Esophagus mucosa (tissue), 1 donor: ENCODE data around the gene MRFAP1L1. TPM values are rescaled to one million over a fixed set of nuclear protein-coding genes. Genes with fewer than 3 reads are reported as not detected.
A peak's percentile ranks its signal among the peaks of the same experiment; 100 is the strongest.
"Not testable (repeated sequence)": the region's sequence is repeated elsewhere in the genome, so short reads cannot be mapped to it uniquely, and the experiment has no call there.

Experiments used
- ATAC-seq: fragments of 200-7000 bp; cut with Tn5 transposase; one replicate; pipeline ENCODE4 v1.9.1; 2020
- total RNA-seq: library from RNA; stranded (reverse); gene quantifications from one replicate; pipeline ENCODE4 v1.2.4, GENCODE V29; 2023
- donor health status: DM: yes; HTN: yes; CAD: no.

The MRFAP1L1 gene
- total RNA-seq, result 28.1 TPM

DNA sequence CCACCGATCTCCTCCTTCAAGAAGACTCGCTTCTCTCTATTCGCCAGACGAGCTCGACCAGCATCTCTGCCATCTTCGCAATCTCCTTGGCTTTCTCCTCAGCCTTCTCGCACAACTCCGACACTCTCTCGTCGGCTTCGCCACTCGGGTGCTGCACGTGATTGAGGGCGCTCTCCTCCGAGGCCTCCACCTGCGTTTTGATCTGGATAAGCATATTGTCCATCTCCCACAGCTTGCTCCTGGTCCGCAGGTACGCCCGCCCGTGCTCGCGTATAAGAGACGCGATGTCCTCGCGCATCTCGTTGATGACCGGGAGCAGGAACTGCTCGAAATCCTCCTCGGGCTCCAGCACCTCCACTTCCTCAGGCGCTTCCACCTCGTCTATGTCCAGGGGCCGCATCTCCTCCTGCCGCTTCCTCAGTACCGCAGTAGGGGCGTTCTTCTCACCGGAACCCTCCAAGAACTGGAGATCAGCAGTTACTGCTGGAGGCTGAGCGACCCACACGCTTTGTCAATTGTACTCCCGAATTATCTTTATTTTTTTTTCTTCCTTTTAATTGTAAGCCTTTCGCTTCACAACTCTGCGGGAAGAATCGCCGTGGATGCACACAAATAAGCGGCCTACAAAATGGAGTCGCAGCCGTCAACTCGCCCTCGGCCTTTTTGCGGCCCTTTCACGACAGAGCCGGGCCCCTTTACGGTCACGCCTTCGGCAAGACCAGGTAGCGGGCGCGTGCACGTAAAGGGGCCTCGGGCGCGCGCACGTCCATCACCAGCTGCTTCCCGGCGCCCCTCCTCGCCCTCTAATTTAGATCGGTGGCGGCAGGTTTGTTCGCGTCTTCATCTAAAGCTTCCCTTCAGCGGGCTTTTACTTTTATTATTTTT is at the start of gene MRFAP1L1:
MRFAP1L1 (minus strand) TSS at position 636 of the 885 bp plus-strand sequence; CDS start at position 400, 236 bp downstream.
- peak; percentile 95 for ATAC-seq

DNA sequence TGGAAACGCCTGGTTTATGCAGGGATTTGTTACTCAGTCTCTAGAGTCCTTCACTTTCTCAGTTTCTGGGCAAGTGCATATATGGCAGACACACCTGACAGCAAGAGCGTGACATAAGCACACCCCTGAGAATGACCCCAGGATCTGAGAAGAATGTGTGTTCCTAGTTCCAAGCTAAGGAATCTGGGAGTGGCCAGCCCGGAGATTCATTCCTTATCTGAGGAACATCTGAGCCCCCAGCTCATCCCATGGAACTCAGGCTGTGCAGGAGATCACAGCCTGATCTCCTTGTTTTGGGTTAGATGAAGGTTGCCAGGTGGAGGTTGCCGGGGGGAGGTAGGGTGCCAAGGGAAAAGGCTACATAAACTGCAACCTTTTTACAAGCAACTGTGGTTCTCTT is 49.1 kb upstream of the MRFAP1L1 start:
- ATAC-seq, result no peak

DNA sequence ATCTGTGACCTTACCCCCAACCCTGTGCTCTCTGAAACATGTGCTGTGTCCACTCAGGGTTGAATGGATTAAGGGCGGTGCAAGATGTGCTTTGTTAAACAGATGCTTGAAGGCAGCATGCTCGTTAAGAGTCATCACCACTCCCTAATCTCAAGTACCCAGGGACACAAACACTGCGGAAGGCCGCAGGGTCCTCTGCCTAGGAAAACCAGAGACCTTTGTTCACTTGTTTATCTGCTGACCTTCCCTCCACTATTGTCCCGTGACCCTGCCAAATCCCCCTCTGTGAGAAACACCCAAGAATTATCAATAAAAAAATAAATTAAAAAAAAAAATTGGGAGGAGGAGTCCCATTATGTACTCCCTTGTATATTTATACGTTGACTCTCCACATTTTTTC is 46.7 kb upstream of the MRFAP1L1 start:
- not testable (repeated sequence) for ATAC-seq

GRCh38 chr4:6755088-6755753 is 45.6 kb upstream of the MRFAP1L1 start:
- no peak for ATAC-seq

- no peak for ATAC-seq
These were observed 44.9 kb upstream of the MRFAP1L1 start for GRCh38 chr4:6754481-6755087.

- peak; percentile 45 for ATAC-seq
These were observed 44.2 kb upstream of the MRFAP1L1 start for GRCh38 chr4:6753891-6754290.

GRCh38 chr4:6753103-6753560 is 43.5 kb upstream of the MRFAP1L1 start:
- peak; percentile 3 for ATAC-seq

- ATAC-seq, result no peak
These were observed 42.8 kb upstream of the MRFAP1L1 start for GRCh38 chr4:6752486-6752829.

DNA sequence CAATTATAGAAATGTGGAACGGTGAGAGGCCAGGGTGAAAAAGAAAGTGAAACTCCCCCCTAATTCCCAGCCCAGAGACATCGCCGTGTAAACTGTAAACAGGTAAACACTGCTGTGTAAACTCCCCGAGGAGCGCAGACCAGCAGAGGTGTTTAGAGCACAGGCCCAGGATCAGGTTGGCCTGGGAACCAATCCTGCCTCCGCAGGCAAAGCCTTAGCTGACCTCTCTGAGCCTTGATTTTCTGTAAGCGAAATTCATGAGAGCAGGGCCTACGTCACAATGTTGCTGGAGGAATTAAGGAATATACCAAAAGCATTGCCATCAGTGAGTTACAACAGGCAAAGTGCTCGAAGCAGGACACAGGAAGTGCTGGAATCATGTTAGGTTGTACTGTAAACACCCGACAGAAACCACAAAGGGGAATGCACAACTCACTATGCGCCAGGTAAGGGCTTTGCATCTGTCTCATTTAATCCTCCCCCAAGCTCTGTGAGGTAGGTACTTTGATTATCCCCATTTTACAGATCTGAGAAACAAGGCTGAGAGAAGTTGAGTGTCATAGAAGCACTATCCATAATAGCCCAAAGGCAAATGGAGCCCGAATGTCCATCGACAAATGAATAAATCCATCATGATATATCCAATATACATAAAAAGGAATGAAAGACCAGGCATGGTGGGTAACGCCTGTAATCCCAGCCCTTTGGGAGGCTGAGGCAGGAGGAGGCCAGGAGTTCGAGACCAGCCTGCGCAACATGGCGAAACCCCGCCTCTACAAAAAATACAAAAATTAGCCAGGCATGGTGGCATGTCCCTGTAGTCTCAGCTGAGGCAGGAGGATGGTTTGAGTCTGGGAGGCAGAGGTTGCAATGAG is 42.2 kb upstream of the MRFAP1L1 start:
- no peak for ATAC-seq

- ATAC-seq, result peak; percentile 74
These were observed 40.9 kb upstream of the MRFAP1L1 start for GRCh38 chr4:6750286-6751221.

DNA sequence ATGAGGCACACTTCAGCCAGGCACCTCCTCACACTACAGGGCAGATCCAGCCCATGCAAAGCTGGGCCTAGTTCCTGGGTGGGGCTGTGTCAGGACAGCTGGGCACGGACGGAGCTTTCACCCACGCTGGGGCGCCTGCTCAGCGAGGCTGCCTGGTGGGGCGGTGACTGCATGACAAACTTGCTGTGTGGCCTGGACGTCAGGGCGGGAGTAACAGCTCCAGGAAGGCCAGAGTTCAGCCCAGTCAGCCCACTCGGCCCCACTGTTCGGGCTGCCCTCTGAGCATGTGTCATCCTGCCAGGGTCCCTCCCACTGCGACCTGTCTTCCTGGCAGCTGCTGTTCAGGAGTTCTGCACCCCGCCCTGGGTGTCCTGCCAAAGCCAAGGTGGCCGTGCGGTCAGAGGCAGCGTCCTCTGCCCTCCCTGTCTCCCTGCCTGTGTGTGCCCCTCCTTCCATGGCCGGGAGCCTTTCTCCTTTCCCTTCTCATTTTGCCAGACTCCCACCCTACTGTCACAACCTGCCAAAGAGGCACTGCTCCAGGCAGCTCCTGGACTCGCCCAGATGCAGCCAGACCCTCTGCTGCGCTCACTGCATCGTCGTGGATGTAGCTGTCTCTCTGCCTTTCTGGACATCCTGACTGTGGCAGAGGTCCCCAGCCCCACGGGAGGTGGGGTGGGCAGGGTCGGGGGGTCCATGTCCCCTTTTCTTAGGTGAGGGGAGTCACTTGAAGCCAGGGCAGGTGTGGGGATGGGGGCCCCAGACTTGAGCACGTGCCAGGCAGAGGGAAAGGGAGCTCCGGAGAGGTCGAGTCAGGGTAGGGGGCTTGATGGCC is 39.9 kb upstream of the MRFAP1L1 start:
- peak; percentile 89 for ATAC-seq

DNA sequence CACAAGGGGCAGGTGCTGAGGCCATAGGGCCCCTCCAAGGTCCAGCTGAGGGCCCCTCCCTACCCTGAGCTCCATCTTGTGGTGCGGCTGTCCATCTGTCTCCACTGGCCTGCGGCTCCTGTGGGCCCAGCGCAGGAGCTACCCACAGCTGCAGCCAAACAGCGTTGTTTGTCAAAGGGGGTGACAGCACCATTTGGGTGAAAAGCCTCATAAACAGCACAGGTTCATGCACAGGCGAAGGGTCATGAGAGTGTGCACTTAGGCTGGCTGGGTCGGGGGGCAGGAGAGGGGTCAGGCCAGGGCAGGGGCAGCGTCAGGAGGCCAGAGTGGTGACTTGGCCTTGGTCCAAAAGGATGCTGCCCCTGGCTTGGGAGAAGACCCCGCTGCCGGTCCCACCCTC is 38.6 kb upstream of the MRFAP1L1 start:
- no peak for ATAC-seq

- peak; percentile 11 for ATAC-seq
These were observed 37.8 kb upstream of the MRFAP1L1 start for GRCh38 chr4:6747294-6748051.

- ATAC-seq, result no peak
These were observed 37.1 kb upstream of the MRFAP1L1 start for GRCh38 chr4:6746721-6747293.

GRCh38 chr4:6742989-6743388 is 33.3 kb upstream of the MRFAP1L1 start:
- no peak for ATAC-seq

DNA sequence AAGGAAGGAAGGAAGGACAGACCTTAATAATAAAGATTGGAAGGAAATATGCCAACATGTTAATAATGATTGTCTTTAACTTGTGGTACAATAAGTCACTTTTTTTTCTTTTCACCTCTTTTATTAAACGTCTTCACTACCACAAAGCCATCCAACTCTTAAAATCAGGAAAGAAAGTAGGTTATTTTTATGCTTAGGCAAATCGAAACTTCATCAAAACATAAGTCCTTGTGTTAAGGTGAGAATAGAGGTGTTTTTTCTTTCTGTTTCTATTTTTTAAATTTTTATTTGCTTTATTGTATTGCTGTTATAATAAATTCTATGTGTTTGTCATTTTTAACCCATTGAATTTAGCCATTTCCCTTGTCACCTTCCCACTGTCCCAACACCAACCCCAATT is 32.8 kb upstream of the MRFAP1L1 start:
- ATAC-seq, result no peak

GRCh38 chr4:6740347-6740746 is 30.7 kb upstream of the MRFAP1L1 start:
- no peak for ATAC-seq

GRCh38 chr4:6739920-6740319 is 30.3 kb upstream of the MRFAP1L1 start:
- ATAC-seq, result no peak

DNA sequence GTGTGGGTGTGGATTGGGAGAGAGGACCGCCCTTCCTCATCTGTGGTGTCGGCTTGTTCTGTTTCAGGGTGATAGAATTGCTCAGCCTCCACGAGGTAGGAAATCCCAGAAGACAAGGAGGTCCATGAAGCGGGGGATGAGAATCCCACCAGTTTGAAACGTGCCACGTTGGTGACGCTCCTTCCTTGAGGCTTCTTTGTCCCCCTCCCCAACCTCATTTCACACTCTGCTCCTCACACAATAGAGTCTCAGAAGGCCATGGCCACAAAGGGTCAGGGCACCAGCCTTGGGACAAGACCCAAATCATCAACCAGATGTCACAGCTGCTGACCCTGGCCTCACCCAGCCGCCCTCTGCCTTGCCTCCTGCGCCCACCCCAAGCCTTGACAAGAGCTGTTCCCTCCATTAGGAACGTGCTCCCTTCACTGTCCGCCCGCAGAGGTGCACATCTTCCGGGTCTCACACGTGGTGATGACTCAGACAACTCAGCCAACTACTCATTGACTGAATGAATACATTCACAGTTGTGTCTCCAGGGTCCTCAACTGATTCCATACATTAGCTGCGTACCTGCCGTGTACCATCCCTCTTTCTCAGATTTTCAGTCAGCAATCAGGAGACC is 24.6 kb upstream of the MRFAP1L1 start:
- peak; percentile 11 for ATAC-seq
